ENCODE data around the gene CHRNA4. TPM values are rescaled to one million over a fixed set of nuclear protein-coding genes. Genes with fewer than 3 reads are reported as not detected.
"Not testable (repeated sequence)": the region's sequence is repeated elsewhere in the genome, so short reads cannot be mapped to it uniquely, and the experiment has no call there.

Gene CHRNA4
- total and polyA plus RNA-seq, 5 donors, result 0.02 to 0.54 (median 0.27) TPM; not detected in 1

- DNase-seq (peak in 2 of 3 donors; percentile 38 to 51), ATAC-seq (no peak)
- Histone ChIP-seq H3K27me3 (ENCODE audit: control insufficient read depth, insufficient read depth) (no peaks in the 10 kb centered on the region), H3K9me3 (ENCODE audit: control insufficient read depth, low read length) (no peaks in the 10 kb centered on the region), H3K4me3 (ENCODE audit: low read length) (no peak overlapping the region), H3K4me1 (ENCODE audit: control insufficient read depth, insufficient read depth, low read length) (no peaks in the 10 kb centered on the region), H3K27ac (ENCODE audit: low read length) (no peak overlapping the region)
- intact Hi-C loops (cut with DNase I), result no loop called here
- WGBS, result 85% methylated on average over 35 of the region's 35 CpGs
These were observed 54.2 kb downstream of the CHRNA4 start for GRCh38 chr20:63306673-63307537.

GRCh38 chr20:63305933-63306672 lies 55.0 kb downstream of the CHRNA4 start:
- H3K27ac ChIP-seq (ENCODE audit: low read length); ATAC-seq; H3K4me3 ChIP-seq (ENCODE audit: low read length); H3K27me3 ChIP-seq (ENCODE audit: control insufficient read depth, insufficient read depth); H3K9me3 ChIP-seq (ENCODE audit: control insufficient read depth, low read length); H3K4me1 ChIP-seq (ENCODE audit: control insufficient read depth, insufficient read depth, low read length); intact Hi-C loops (cut with DNase I): not testable (repeated sequence)
- peak in 2 of 3 donors; percentile 32 to 35 for DNase-seq
- 78% methylated on average over 24 of the region's 30 CpGs for WGBS

GRCh38 chr20:63305393-63305792 lies 55.8 kb downstream of the CHRNA4 start:
- DNase-seq, result peak in 2 of 3 donors; percentile 14 to 44
- H3K27me3 ChIP-seq (ENCODE audit: control insufficient read depth, insufficient read depth), result no peaks in the 10 kb centered on the region
- 44% methylated on average over 8 of the region's 8 CpGs for WGBS

GRCh38 chr20:63303095-63303666 lies 58.0 kb downstream of the CHRNA4 start:
- intact Hi-C loops (cut with DNase I), result no loop called here
- no peak for ATAC-seq
- no peaks in the 10 kb centered on the region for H3K9me3 ChIP-seq (ENCODE audit: control insufficient read depth, low read length)
- DNase-seq, result no peak
- H3K27me3 ChIP-seq (ENCODE audit: control insufficient read depth, insufficient read depth), result no peaks in the 10 kb centered on the region
- 57% methylated on average over 5 of the region's 5 CpGs for WGBS
- no peak overlapping the region for H3K4me3 ChIP-seq (ENCODE audit: low read length)
- no peaks in the 10 kb centered on the region for H3K4me1 ChIP-seq (ENCODE audit: control insufficient read depth, insufficient read depth, low read length)
- H3K27ac ChIP-seq (ENCODE audit: low read length), result no peak overlapping the region

More at GRCh38 chr20:63305393-63305792, 55.8 kb downstream of the CHRNA4 start:
- H3K9me3 ChIP-seq (ENCODE audit: control insufficient read depth, low read length), result no peaks in the 10 kb centered on the region
- no peak for ATAC-seq
- intact Hi-C loops (cut with DNase I), result no loop called here
- H3K4me3 ChIP-seq (ENCODE audit: low read length), result no peak overlapping the region
- no peak overlapping the region for H3K27ac ChIP-seq (ENCODE audit: low read length)
- no peaks in the 10 kb centered on the region for H3K4me1 ChIP-seq (ENCODE audit: control insufficient read depth, insufficient read depth, low read length)

GRCh38 chr20:63301671-63302070 lies 59.5 kb downstream of the CHRNA4 start:
- H3K4me1 ChIP-seq (ENCODE audit: control insufficient read depth, insufficient read depth, low read length), result no peaks in the 10 kb centered on the region
- intact Hi-C loops (cut with DNase I), result no loop called here
- no peak for DNase-seq
- no peak overlapping the region for H3K27ac ChIP-seq (ENCODE audit: low read length)
- WGBS, result 97% methylated on average over 1 of the region's 1 CpG
- no peaks in the 10 kb centered on the region for H3K27me3 ChIP-seq (ENCODE audit: control insufficient read depth, insufficient read depth)
- no peak for ATAC-seq
- H3K4me3 ChIP-seq (ENCODE audit: low read length), result no peak overlapping the region
- no peaks in the 10 kb centered on the region for H3K9me3 ChIP-seq (ENCODE audit: control insufficient read depth, low read length)

GRCh38 chr20:63298731-63299312 lies 62.3 kb downstream of the CHRNA4 start:
- ATAC-seq (no peak), DNase-seq (peak in 2 of 3 donors; percentile 4 to 19)
- WGBS, result 86% methylated on average over 17 of the region's 17 CpGs
- no peak overlapping the region for H3K4me3 ChIP-seq (ENCODE audit: low read length)
- no peaks in the 10 kb centered on the region for H3K9me3 ChIP-seq (ENCODE audit: control insufficient read depth, low read length)
- H3K4me1 ChIP-seq (ENCODE audit: control insufficient read depth, insufficient read depth, low read length), result no peaks in the 10 kb centered on the region
- intact Hi-C loops (cut with DNase I), result no loop called here
- no peak overlapping the region for H3K27ac ChIP-seq (ENCODE audit: low read length)
- no peaks in the 10 kb centered on the region for H3K27me3 ChIP-seq (ENCODE audit: control insufficient read depth, insufficient read depth)

- Histone ChIP-seq H3K27me3 (ENCODE audit: control insufficient read depth, insufficient read depth) (no peaks in the 10 kb centered on the region), H3K9me3 (ENCODE audit: control insufficient read depth, low read length) (no peaks in the 10 kb centered on the region), H3K27ac (ENCODE audit: low read length) (no peak overlapping the region), H3K4me3 (ENCODE audit: low read length) (no peak overlapping the region), H3K4me1 (ENCODE audit: control insufficient read depth, insufficient read depth, low read length) (no peaks in the 10 kb centered on the region)
- intact Hi-C loops (cut with DNase I), result no loop called here
- DNase-seq (peak in 2 of 3 donors; percentile 14 to 53), ATAC-seq (no peak)
- 83% methylated on average over 16 of the region's 16 CpGs for WGBS
These were observed 63.2 kb downstream of the CHRNA4 start for GRCh38 chr20:63297796-63298572.

- 54% methylated on average over 11 of the region's 11 CpGs for WGBS
- Histone ChIP-seq H3K9me3 (ENCODE audit: control insufficient read depth, low read length) (no peaks in the 10 kb centered on the region), H3K4me1 (ENCODE audit: control insufficient read depth, insufficient read depth, low read length) (no peaks in the 10 kb centered on the region), H3K27ac (ENCODE audit: low read length) (no peak overlapping the region), H3K27me3 (ENCODE audit: control insufficient read depth, insufficient read depth) (no peaks in the 10 kb centered on the region), H3K4me3 (ENCODE audit: low read length) (no peak overlapping the region)
- intact Hi-C loops (cut with DNase I), result no loop called here
- ATAC-seq (no peak), DNase-seq (peak in 2 of 3 donors; percentile 41 to 63)
These were observed 63.8 kb downstream of the CHRNA4 start for GRCh38 chr20:63297371-63297781.

GRCh38 chr20:63296531-63297299 lies 64.4 kb downstream of the CHRNA4 start:
- Histone ChIP-seq H3K9me3 (ENCODE audit: control insufficient read depth, low read length) (no peaks in the 10 kb centered on the region), H3K27me3 (ENCODE audit: control insufficient read depth, insufficient read depth) (no peaks in the 10 kb centered on the region), H3K27ac (ENCODE audit: low read length) (no peak overlapping the region), H3K4me3 (ENCODE audit: low read length) (no peak overlapping the region), H3K4me1 (ENCODE audit: control insufficient read depth, insufficient read depth, low read length) (no peaks in the 10 kb centered on the region)
- DNase-seq (peak in 2 of 3 donors; percentile 29 to 38), ATAC-seq (no peak)
- intact Hi-C loops (cut with DNase I), result no loop called here
- WGBS, result 33% methylated on average over 18 of the region's 18 CpGs

- Histone ChIP-seq H3K4me1 (ENCODE audit: control insufficient read depth, insufficient read depth, low read length) (no peaks in the 10 kb centered on the region), H3K27me3 (ENCODE audit: control insufficient read depth, insufficient read depth) (no peaks in the 10 kb centered on the region), H3K27ac (ENCODE audit: low read length) (no peak overlapping the region), H3K9me3 (ENCODE audit: control insufficient read depth, low read length) (no peaks in the 10 kb centered on the region), H3K4me3 (ENCODE audit: low read length) (no peak overlapping the region)
- ATAC-seq, result no peak
- peak; percentile 8 to 45 (median 26) for DNase-seq
- intact Hi-C loops (cut with DNase I), result no loop called here
- 22% methylated on average over 20 of the region's 20 CpGs for WGBS
These were observed 65.3 kb downstream of the CHRNA4 start for GRCh38 chr20:63295846-63296245.
